SIG-M5 treated with dmso at 0.1 percent for 504 hours (cell line): ENCODE data around the gene SLC26A2.
A peak's percentile ranks its signal among the peaks of the same experiment; 100 is the strongest.

Source experiments
- DNase-seq: peaks from one replicate; lab custom pipeline; 2025; ENCODE audit not compliant: unreplicated experiment; lab: John Stamatoyannopoulos, UW

The SLC26A2 gene

DNA sequence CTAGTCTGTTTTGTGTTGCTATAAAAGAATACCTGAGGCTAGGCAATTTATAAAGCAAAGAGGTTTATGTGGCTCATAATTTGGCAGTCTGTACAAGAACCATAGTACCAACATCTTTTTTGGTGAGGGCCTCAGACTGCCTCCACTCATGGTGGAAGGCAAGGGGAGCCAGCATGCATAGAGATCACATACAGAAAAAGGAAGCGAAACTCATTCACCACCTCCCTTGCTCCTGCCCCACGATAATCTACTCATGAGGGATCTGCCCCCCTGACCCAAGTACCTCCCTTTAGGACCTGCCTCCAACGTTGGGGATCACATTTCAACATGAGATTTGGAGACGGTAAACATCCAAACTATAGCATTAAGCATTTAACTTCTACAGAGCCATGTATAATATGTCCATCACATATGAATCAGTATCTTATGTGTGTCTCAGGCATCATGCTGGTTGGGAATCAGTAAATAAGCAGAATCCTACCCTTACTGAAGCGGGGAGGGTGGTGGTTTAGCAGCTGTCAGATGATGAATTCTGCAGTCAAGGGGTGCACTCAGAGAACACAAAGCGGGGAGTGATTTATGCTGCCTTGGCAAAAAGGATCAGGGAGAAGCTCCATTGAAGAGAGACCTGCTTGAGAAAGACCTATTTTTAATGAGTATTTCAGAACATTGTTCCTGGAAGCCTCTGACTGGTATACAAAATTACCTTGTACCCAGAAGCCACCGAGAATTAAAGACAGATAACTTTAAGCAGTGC lies 74.8 kb downstream of the SLC26A2 start:
- DNase-seq: peak; percentile 69

DNA sequence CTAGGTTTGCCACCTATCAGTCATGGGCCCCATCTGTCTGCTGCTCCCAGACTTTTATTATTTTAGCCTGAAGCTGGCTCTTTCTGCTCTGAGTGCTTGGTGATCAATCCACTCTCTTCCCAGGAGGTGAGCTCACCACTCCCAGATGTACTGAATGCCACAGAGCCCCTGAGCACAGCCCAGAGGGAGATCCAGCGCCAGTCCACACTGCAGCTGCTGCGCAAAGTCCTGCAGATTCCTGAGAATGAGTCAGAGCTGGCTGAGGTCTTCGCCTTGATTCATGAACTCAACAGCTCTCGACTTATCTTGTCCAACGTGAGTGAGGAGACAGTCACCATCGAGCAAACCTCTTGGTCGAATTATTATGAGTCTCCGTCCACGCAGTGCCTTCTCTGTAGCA lies 76.0 kb downstream of the SLC26A2 start:
- DNase-seq: no peak
